ENCODE data around the gene GTPBP6.
"Not testable (repeated sequence)": the region's sequence is repeated elsewhere in the genome, so short reads cannot be mapped to it uniquely, and the experiment has no call there.

GTPBP6 gene

DNA sequence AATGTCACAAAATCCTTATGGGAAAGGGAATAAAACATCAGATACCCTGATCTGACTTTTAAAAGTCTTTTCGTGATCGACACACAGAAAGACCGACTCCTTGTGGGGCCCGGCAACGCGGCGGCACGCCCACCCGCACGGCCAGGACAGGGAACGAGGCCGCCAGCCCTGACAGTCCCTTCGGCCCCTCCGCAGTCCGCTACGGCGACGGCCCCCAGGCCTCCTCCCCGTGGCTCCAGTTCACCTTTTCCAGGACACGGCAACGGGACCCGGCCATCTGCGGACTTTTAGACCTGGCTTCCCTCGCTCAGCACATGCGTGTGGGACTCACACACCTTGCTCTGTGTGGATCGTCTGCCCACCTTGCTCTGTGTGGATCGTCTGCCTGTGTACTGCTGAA is 33.6 kb upstream of the GTPBP6 start:
- no peak for DNase-seq (ENCODE audit: low spot score)

DNA sequence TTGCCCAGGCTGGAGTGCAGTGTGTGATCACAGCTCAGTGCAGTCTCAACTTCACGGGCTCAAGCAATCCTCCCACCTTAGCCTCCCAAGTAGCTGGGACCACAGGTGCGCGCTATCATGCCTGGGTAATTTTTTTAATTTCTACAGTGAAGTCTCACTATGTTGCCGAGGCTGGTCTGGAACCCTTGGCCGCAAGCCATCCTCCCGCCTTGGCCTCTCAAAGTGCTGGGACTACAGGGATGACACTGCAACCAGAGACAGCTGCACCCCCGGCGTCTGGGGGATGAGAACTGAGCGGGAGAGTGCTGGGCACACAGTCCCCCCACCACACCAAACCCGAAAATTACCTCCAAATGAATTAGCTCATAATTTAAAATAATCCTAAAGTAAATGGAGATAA is 33.1 kb upstream of the GTPBP6 start:
- no peak for DNase-seq (ENCODE audit: low spot score)

DNA sequence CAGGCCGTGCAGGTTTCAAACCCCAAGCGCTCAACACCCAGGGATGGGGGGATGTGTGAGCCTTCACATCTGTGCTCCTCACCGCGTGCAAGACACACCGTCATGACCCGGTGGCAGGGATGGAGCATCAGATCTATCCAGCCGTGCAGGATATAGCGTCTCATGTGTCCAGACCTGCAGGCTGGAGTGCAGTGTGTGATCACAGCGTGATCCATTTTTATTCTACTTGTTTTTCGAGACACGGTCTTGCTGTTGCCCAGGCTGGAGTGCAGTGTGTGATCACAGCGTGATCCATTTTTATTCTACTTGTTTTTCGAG is 32.7 kb upstream of the GTPBP6 start:
- DNase-seq (ENCODE audit: low spot score), result not testable (repeated sequence)

DNA sequence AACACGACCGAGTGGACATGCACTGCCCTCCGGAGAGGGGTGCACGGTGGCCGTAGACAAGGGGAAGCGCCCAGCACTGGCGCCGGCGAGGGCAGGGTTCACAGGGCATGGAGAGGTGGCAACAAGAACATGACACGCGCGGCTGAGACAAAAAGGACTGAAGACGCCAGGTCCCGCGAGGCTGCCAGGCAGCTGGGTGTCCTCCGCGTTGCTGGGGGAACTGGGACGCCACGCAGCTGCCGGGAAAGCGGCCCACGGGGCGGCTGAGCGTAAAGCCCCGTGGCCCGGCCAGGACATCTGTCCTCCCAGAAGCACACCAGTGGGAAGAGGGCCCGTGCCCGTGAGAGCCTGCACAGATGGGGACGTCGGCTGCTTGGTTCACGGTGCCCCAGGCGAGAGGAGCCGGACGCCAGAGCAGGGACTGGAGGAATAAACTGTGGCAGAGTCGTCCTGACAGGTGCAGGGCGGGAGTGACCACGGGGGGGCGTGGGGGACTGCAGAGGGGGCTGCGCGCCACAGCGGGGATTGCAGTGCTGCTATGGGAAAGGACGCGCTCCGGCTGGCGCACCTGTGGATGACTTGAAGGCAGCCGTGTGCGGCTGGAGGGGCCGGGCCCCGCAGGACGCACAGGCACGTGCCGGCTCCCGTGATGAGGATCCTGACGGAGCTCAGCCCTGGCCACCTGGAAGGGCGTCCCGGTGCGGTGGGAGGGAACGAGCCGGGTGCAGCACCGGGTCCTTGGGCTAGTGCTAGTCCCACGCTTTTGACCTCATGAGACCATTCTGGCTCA is 32.1 kb upstream of the GTPBP6 start:
- no peak for DNase-seq (ENCODE audit: low spot score)

DNA sequence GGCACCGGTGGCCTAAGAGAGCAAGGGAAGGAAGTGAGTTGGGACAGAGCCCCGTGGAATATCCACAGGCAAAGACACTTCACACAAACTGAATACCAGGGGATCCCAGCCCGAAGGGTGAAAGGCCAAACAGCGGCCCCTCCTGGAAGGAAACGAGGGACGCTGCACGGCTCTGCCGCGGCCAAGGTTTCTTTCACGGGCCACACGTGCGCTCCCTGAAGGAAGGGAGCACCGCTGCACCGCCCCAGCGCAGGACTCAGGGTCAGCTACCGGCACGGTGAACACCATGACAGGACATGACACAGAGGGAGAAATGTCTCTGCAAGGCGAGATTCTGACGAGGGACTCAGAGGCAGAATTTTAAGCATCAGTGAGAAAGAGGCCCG is 31.5 kb upstream of the GTPBP6 start:
- DNase-seq (ENCODE audit: low spot score), result no peak

DNA sequence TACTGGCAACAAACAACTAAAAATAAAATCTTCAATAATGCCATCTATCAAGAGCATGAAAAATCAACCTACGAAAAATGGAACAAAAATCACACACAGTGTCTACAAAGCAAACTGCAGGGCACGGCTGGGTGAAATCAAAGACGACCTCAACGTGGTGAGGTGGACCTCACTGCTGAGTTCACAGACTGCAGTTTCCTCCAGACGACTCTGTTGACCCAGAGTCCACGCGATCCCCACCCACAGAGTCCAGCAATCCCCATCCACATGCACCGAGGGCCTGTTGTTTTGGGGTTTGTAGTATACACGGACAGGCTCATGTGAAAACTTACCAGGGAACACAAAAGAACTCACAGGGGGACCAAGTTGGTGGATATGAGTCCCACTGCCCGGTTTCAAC is 31.1 kb upstream of the GTPBP6 start:
- no peak for DNase-seq (ENCODE audit: low spot score)

DNA sequence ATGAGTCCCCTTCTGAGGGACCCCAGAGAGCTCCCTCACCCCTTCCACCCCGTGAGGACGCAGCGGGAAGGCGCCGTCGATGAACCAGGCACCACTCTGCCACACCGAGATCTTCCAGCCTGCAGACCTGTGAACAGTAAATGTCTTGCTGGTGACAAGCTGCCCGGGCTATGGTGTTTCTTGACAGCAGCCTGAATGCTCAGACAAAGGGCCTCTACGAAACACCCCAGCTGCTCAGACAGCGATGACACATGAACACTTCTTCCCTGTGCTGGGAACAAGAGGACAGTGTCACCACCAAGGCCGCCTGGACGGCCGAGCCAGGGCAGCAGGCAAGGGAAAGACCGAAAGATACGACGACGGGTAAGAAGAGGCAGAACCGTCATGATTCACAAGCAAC is 30.6 kb upstream of the GTPBP6 start:
- DNase-seq (ENCODE audit: low spot score), result no peak

DNA sequence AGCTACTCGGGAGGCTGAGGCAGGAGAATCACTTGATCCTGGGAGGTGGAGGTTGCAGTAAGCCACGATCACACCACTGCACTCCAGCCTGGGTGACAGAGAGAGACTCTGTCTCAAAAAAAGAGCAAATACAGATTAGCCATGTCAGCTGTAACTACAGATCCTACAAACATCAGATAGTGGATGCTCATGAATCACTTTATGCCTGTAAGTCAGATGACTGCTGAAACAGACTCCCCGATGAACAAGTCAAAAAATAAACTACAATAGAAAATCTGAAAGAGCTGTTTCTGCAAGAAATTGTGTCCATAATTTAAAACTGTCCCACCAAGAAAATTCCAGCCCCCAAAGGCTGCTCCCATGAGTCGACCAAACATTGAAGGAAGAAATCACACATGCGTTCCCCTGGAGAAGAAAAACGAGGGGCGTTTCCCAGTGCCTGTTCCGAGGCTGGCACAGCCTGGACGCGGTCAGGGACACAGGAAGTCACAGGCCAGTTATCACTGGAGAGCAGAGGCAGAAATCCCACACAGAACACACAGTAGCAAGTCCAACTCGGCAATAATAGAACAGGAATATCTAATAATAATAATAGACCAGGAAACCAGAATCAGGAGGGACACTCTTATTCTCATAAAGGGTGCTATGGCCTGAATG is 30.0 kb upstream of the GTPBP6 start:
- DNase-seq (ENCODE audit: low spot score), result no peak

DNA sequence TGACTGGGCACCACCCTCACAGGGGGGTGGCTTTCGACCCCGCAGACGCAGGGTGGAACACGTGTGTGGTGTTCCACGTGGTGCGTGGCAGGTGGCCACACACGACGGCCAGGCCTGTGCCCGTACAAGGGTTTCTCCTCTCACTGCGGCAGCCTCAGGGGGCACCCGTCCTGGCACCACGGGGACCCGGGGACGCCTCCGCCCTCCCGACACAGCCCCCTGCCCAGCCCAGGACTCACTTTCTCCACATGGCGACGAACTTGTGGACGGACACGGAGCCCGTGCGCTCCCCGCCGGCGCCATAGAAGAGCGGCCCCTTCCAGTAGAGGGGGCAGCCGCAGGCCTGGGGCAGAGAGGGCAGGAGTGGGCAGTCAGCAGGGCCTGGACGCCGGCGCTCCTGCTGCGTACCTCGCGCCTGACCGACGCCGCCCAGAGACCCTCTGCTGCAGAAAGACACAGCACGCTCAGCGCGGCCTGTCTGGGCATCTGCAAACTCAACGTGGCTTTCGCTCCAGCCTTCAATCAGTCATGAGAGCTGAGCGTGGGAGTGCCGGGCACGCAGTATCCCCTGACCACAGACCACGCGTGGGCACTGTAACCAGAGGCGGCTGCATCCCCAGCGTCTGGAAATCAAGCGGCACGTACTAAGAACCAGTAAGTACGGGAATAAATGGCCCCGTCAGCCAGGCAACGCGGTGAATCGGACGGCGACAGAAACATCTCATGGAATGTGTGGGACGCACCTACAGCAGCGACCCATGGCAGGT is 28.9 kb upstream of the GTPBP6 start:
- DNase-seq (ENCODE audit: low spot score), result no peak

DNA sequence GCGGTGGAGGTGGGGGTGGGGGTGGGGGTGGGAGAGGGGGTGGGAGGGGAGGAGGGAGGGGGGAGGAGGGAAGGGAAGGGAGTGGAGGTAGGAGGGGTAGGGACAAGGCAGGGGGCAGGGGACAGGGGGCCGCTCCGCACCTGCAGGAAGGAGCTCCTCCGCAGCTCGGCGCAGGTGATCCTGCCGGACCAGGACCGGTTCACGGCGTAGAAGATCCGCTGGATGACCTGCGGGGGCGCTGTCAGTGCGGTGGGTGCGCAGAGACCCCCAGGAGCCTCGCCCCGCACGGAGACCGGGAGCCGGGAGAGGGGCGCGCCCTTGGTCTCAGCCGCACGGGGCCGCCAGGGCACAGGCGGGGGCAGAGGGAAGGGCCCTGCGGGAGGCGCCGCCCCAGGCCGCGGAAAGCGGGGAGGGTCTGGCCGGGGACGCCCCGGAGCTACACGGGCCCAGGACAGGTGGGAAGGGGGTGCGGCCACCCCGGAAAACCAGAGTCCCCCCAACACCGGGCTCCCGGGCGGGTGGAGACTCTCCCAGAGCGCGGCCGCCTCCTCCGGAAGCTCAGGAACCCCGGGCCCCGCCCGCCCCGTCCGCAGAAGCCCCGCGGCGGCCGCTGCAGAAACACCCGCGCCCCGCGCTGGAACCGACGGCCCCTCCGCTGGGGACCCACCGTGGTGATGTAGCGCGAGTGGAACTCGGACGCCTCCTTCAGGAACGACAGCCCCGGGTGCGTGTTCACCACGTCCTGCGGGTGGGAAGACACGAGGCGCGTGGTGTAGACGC is 27.6 kb upstream of the GTPBP6 start:
- no peak for DNase-seq (ENCODE audit: low spot score)

DNA sequence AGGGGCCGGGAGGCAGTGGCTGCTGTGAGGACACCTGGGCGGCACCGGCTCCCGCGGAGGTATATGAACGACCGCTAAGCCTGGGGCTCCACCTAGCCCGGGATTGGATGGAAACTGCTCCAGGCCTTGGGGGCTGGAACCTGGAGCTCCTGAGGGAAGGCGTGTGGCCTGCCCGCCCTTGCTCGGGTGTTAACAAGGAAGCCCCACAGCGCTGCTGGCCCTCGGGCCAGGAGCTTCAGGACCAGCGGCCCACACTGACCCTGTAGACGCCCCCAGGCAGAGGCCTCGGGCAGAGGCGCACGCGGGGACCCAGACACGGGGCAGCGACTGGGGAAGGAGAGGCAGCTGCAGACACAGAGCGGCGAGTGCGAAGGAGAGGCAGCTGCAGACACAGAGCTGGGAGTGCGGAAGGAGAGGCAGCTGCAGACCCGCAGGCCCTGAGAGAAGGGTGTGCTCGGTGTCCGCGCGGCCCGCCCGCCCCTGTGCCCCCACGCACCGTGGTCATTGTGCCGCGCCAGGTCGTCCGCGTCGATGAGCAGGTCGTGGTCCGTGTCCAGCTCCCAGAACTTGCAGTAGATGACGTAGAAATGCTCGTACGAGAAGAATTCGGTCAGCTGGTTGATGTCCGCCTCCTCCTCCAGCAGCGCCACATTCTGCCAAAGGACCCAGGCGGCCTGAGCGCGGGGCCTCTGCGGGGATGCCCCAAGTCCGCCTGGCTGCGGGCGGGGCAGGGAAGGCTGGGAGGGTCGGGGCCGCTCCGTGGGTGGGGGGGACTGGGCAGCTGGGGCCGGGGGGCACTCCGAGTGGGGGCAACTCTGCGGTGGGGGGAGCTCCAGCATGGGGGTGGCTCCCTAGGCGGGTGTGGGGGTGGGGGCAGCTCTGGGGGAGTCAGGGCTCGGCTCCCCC is 26.7 kb upstream of the GTPBP6 start:
- DNase-seq (ENCODE audit: low spot score), result no peak

DNA sequence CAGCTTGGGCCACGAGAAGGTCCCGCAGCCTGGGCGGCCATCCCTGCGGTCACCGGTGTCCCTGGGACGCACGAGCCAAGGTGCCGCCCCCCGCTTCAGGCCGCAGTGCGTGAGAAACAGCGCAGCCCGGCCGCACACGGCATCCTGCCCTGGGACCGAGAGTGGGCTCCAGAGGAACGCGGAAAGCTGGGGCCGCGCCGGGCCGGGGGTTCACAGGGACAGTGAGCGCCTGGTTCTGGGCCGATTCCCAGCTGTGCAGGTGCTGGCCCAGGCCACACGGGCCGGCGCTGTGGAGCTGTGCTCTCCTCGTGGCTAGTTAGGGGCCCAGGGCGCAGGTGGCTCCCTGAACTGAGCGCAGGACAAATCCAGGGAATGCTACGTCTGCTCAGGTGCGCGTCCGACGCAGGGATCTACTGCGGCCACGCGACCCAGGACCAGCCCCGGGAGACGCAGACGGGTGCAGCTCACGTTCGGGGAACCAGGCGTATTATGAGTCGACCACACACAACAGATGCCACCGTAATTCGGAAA is 25.8 kb upstream of the GTPBP6 start:
- no peak for DNase-seq (ENCODE audit: low spot score)

DNA sequence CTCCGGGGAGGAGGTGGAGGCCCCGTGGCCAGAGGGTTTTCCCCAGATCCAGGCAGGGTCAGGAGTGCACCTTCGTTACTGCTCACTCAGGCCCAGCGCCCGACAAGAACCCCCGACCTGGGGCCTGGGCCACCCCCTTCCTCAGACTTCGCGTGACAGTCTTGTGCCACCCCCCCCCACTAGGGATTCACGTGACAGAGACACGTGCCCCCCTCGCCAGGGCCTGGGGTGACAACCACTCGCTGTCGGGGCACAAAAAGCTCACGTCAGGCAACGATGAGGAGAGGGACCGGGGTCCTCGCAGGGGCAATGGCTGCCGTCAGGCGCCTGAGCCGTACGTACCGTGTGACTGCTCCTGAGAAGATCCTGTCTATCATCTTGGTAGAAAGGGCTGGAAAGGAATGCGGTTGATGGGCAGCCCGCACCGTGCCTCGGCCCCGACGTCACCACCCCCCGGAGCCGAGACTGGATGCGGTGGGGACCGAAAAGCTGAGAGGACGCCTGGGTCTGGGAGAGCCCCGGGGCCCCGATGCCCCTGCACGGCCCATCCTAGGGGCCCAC is 23.0 kb upstream of the GTPBP6 start:
- no peak for DNase-seq (ENCODE audit: low spot score)

DNA sequence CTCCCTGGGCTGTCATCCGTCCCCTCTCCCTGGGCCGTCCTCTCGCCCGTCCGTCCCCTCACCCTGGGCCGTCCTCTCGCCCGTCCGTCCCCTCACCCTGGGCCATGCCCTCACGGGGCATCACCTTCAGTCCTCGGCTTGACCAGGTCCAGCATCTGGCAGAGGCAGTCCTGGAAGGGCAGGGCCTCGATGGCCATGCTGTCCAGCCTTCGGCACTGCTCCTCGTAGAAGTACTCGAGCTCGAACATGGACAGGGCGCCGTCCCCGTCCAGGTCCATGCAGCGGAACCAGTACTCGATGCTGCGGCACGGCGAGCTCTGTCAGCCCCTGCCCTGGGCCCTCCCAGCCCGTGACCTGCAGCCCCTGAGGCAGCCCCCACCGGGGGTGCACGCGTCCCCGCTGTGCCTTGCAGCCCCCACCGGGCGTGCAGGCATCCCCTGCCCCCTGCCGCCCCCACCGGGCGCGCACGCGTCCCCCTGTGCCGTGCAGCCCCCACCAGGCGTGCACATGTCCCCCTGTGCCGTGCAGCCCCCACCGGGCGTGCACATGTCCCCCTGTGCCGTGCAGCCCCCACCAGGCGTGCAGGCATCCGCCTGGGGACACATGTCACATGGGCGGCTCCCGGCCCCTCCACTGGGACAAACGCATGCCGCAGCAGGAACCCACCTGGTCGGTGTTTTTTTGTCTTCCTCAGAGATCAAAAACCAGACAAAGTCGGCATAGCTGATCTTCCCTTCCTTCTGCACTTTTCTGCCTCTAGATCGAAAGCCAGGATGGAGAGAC is 22.2 kb upstream of the GTPBP6 start:
- no peak for DNase-seq (ENCODE audit: low spot score)

DNA sequence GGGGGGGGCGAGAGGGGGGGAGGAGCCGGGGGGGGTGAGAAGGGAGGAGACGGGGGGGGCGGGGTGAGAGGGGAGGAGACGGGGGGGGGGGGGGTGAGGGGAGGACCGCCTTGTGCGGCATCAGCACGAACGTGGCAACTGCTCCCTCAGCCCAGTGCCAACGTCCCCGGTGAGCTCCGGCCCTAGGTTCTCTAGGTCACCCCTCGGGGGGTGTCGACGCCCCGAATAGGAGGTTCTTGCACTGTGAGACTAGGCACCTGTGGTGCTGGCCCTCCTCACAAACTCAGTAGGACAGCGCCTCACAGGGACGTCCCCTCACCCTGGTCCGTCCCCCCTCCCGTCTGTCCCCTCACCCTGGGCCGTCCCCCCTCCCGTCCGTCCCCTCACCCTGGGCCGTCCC is 21.5 kb upstream of the GTPBP6 start:
- DNase-seq (ENCODE audit: low spot score), result no peak

DNA sequence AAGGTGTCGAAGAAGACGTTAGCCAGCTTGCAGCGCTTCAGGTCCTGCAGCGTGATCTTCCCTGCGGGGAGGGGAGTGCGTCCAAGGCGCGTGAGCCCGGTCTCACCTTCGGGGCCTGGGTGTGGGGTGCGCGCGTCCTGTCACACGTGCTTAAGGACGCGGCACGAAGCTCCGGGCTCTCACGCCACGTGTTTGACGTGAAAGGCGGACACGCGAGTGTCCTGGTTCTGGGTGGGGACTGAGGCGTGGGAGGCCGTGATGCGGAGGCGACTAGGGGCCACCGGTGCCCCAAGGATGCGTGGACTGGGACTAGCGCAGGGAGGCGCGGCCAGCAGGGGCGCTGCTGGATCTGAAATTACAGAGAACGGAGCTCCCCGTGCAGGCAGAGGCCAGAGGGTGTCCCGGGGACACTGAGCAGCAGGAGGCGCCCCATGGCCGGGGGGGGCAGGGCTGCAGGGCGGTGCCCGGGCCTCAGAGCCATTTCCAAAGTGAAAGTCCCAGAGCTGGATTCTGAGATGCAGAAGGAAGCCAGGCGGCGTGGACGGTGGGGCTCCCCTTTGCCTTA is 20.3 kb upstream of the GTPBP6 start:
- no peak for DNase-seq (ENCODE audit: low spot score)

DNA sequence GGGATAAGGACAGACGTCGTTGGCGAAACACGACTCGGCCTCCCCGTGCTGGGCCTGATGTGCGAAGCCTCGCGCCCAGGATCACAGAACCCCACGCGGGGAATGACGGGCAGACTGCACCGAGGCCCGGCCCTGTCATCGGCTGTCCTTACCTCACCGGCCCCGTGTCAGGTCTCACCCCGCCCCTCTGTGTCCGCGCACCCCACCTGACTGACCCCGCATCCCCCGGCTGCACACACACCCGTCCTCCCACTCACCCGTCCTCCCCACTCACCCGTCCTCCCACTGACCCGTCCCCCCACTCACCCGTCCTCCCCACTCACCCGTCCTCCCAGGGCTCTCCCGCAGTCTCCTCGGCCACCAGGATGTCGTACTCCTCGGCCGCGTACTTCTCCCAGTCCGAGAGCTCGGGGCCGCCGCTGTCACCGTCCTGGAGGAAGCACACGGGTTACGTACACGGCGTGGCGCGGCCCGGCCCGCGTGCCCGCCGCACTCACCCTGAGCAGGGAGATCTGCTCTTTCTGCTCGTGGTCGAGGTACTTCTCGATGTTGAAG is 19.8 kb upstream of the GTPBP6 start:
- no peak for DNase-seq (ENCODE audit: low spot score)

DNA sequence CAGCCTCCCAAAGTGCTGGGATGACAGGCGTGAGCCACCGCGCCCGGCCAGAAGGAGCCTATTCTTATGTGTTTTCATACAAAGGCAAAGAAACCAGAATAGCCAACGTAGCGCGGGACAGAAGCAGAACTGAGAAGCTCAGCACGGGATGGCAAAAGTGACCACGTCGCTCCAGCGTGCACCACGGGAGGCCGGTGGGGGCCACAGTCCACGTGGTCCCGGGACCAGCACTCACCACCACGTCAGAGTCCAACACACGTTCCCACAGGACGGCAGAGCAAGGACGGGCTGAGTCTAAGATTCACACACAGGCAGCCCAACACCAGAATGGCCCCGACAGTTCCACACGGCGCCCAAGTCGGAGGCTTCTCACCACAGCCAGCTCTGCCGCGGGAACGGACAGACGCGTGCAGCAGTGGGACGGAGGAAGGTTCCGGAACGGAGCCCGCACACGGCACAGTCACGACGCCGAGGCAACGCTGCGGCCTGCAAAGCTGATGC is 18.8 kb upstream of the GTPBP6 start:
- no peak for DNase-seq (ENCODE audit: low spot score)

DNA sequence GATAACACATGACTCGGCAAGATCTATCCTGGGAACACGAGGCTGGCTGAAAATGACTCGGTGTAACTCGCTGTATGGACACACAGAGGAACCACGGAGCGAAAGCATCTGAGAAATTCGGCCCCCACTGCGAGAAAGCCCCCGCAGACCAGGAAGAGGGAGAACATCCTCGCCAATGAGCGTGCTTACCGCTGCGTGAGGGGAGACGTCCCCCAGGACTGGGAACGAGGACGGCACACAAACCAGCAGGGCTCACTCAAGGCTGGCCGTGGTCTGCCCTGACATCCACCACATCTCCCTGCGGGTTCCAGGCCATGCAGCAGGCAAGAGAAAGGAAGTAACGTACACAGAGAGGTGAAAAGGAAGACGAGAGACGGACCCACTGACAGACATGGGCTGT is 17.6 kb upstream of the GTPBP6 start:
- DNase-seq (ENCODE audit: low spot score), result no peak

Data from SW480 (cell line).